HepG2 (cell line): ENCODE measurements around the gene COX7C. TPM values are rescaled to one million over a fixed set of nuclear protein-coding genes. Genes with fewer than 3 reads are reported as not detected.

Experiments
- AHDC1 ChIP-seq: sonication (generic); formaldehyde crosslinking; IDR thresholded peaks from 2 replicates; pipeline ENCODE4 v1.5.1; 2020; ENCODE audit warnings: mild to moderate bottlenecking, missing genetic modification reagents, borderline replicate concordance
- ATAD3A ChIP-seq: sonication (generic); formaldehyde crosslinking; IDR thresholded peaks from 2 replicates; pipeline ENCODE4 v1.4.0; 2020; ENCODE audit warnings: missing genetic modification reagents
- CBX1 ChIP-seq: IDR thresholded peaks from one replicate; pipeline ENCODE4 v1.6.1; 2016; ENCODE audit warnings: antibody characterized with exemption, low read depth
- CENPT ChIP-seq: sonication (generic); formaldehyde crosslinking; IDR thresholded peaks from 2 replicates; pipeline ENCODE4 v1.8.0; 2022; ENCODE audit warnings: low read depth, mild to moderate bottlenecking, moderate library complexity, missing genetic modification reagents
- CHD2 ChIP-seq: IDR thresholded peaks from 2 replicates; pipeline ENCODE4 v1.6.1; 2011; ENCODE audit warnings: low read depth, low read length, improper control_type of control experiment
- CREB3 ChIP-seq: sonication (generic); formaldehyde crosslinking; IDR thresholded peaks from 2 replicates; pipeline ENCODE4 v1.5.0; 2020; ENCODE audit warnings: missing genetic modification reagents
- DMAP1 ChIP-seq: IDR thresholded peaks from 2 replicates; pipeline ENCODE4 v1.6.1; 2016
- IKZF1 ChIP-seq: fragments of 450-650 bp; IDR thresholded peaks from 2 replicates; pipeline ENCODE4 v1.7.1; 2016
- KLF6 ChIP-seq: IDR thresholded peaks from 2 replicates; pipeline ENCODE4 v1.8.0; 2016; ENCODE audit warnings: missing biosample characterization, missing genetic modification reagents
- MAF1 ChIP-seq: sonication (generic); formaldehyde crosslinking; IDR thresholded peaks from 2 replicates; pipeline ENCODE4 v1.5.0; 2020; ENCODE audit warnings: missing genetic modification reagents, borderline replicate concordance
- RAD51 ChIP-seq: fragments of 450-650 bp; IDR thresholded peaks from 2 replicates; pipeline ENCODE4 v1.6.1; 2016; ENCODE audit warnings: borderline replicate concordance
- SIN3B ChIP-seq: fragments of 150-350 bp; IDR thresholded peaks from 2 replicates; pipeline ENCODE4 v1.6.1; 2014; ENCODE audit warnings: low read length
- SMAD1 ChIP-seq: sonication (generic); formaldehyde crosslinking; IDR thresholded peaks from 2 replicates; pipeline ENCODE4 v1.4.0; 2020; ENCODE audit warnings: missing genetic modification reagents, low read depth, mild to moderate bottlenecking, borderline replicate concordance
- SRSF9 ChIP-seq: fragments of 200-400 bp; formaldehyde crosslinking; IDR thresholded peaks from 2 replicates; pipeline ENCODE4 v1.6.1; 2018; ENCODE audit warnings: borderline replicate concordance, mild to moderate bottlenecking, low read depth, low read length; ENCODE audit not compliant: insufficient read depth, poor library complexity, severe bottlenecking
- ZBTB26 ChIP-seq: IDR thresholded peaks from 2 replicates; pipeline ENCODE4 v1.6.1; 2016; ENCODE audit warnings: missing compliant biosample characterization, missing genetic modification reagents, borderline replicate concordance
- ZKSCAN1 ChIP-seq: fragments of 150-350 bp; IDR thresholded peaks from 2 replicates; pipeline ENCODE4 v1.6.1; 2014; ENCODE audit warnings: low read length
- ZNF18 ChIP-seq: sonication (generic); formaldehyde crosslinking; IDR thresholded peaks from 2 replicates; pipeline ENCODE4 v1.8.0; 2022; ENCODE audit warnings: mild to moderate bottlenecking, missing genetic modification reagents; ENCODE audit not compliant: insufficient replicate concordance
- ZNF33A ChIP-seq: sonication (generic); formaldehyde crosslinking; IDR thresholded peaks from 2 replicates; pipeline ENCODE4 v1.5.1; 2020; ENCODE audit warnings: missing genetic modification reagents, mild to moderate bottlenecking, moderate library complexity, borderline replicate concordance
- ZNF451 ChIP-seq: sonication (generic); formaldehyde crosslinking; IDR thresholded peaks from 2 replicates; pipeline ENCODE4 v1.5.0; 2020; ENCODE audit warnings: mild to moderate bottlenecking, missing genetic modification reagents
- ZNF563 ChIP-seq: sonication (generic); formaldehyde crosslinking; IDR thresholded peaks from 2 replicates; pipeline ENCODE4 v1.8.0; 2022; ENCODE audit warnings: mild to moderate bottlenecking, moderate library complexity, missing genetic modification reagents
- ZNF781 ChIP-seq: sonication (generic); formaldehyde crosslinking; IDR thresholded peaks from 2 replicates; pipeline ENCODE4 v1.5.1; 2020; ENCODE audit warnings: borderline replicate concordance, mild to moderate bottlenecking, missing genetic modification reagents; ENCODE audit errors: not compliant biosample characterization
- polyA plus RNA-seq, 8 experiments: library from polyadenylated mRNA; depleted of rRNA in 3 of 8; stranded (reverse) in 7 of 8; unstranded in 1 of 8; fragments of >200 nt; fragmentation: Illumina TruSeq in 4 of 8; extraction: Trizol in 4 of 8; gene quantifications; 2 replicates each; pipeline versions ENCODE4 v1.2.1 to v1.2.3, GENCODE V29; 2011 to 2016; ENCODE audit warnings: low read depth in 4 of 8, missing spikeins in 1 of 8, mixed read lengths in 1 of 8; ENCODE audit not compliant: insufficient read depth in 1 of 8
- total RNA-seq, 5 experiments: library from RNA; depleted of rRNA; stranded (reverse); fragments of >200 nt; fragmentation: Illumina TruSeq; extraction: Trizol; gene quantifications; 2 replicates each; pipeline ENCODE4 v1.2.3, GENCODE V29; 2016; ENCODE audit warnings: low read depth in 1 of 5

The COX7C gene
- total and polyA plus RNA-seq, 2 of the 13 experiments (the other 11 are each of a cell fraction or from before 2014, with no cell fraction given): 538 to 635 TPM

GRCh38 chr5:86617756-86618576 is at the start of gene COX7C (continued):
- TF ChIP-seq ZNF781 (CRISPR knock-in tag) (peak; percentile 47), ZKSCAN1 (no peak), CREB3 (CRISPR knock-in tag) (0 out of 2 replicates have a peak, but pooled peaks have one; percentile 19), KLF6 (peak; percentile 66; the same call in 1 of the 2 replicates), SMAD1 (CRISPR knock-in tag) (no peak), AHDC1 (CRISPR knock-in tag) (no peak), DMAP1 (peak; percentile 82; the same call in 1 of the 2 replicates), SIN3B (no peak), ZNF18 (CRISPR knock-in tag) (peak; percentile 65), ZNF33A (CRISPR knock-in tag) (no peak), IKZF1 (no peak), CBX1 (peak; percentile 50), SRSF9 (no peak), ATAD3A (CRISPR knock-in tag) (no peak), ZBTB26 (no peak), CHD2 (0 out of 2 replicates have a peak, but pooled peaks have one; percentile 46), ZNF563 (CRISPR knock-in tag) (no peak), MAF1 (CRISPR knock-in tag) (no peak), ZNF451 (no peak), CENPT (no peak), RAD51 (no peak)
